Measurements from ENCODE around the gene SLC6A19. TPM values are rescaled to one million over a fixed set of nuclear protein-coding genes. Genes with fewer than 3 reads are reported as not detected.

Gene SLC6A19
- total RNA-seq, result not detected

- intact Hi-C loops (cut with DNase I), result no loop called here
- Histone ChIP-seq H3K36me3 (no peaks in the 10 kb centered on the region), H3K27me3 (no peaks in the 10 kb centered on the region), H3K27ac (no peak within 1 kb of the TSS), H3K4me3 (no peak within 1 kb of the TSS), H3K4me1 (no peaks in the 10 kb centered on the region), H3K9me3 (no peaks in the 10 kb centered on the region)
- no peak for DNase-seq (ENCODE audit: extremely low spot score in 2 of 2)
- TF ChIP-seq CTCF (IDR thresholded peaks at IDR 0.05), result no peak
- TF ChIP-seq POLR2AphosphoS5 (IDR thresholded peaks at IDR 0.05; ENCODE audit: insufficient read depth in 1 of 2, low read depth in 1 of 2), result no peak
- no peak for TF ChIP-seq POLR2A (IDR thresholded peaks at IDR 0.05)
Observed at GRCh38 chr5:1201327-1202025, at the start of gene SLC6A19. SLC6A19 (plus strand) TSS chr5:1201595; CDS start chr5:1201651, 56 bp downstream.

DNA sequence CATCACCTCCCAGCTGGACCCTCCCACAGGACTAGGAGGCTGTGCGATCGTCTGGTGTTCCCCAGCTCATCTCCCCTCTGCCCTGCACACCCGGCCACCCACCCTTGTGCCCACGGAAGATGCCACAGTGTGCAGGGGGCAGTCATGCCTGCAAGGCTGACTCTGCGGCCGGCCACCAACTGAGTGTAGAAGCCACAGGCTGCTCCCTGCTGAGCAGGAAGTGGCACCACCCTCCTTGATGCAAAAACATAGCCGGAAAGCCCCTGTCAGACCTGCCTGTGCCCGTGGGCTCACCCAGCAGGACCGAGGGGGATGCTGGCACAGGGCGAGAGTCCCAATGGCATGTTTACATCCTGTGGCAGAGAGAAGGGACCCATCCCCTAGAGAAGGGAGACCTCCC is 49.2 kb upstream of the SLC6A19 start:
- TF ChIP-seq CTCF (IDR thresholded peaks at IDR 0.05) (no peak), POLR2AphosphoS5 (IDR thresholded peaks at IDR 0.05; ENCODE audit: insufficient read depth in 1 of 2, low read depth in 1 of 2) (no peak), POLR2A (IDR thresholded peaks at IDR 0.05) (no peak)
- intact Hi-C loops (cut with DNase I), result no loop called here
- Histone ChIP-seq H3K4me3 (no peak overlapping the region), H3K9me3 (no peaks in the 10 kb centered on the region), H3K27me3 (peaks cover 8% of the 10 kb centered on the region), H3K4me1 (peaks cover 7% of the 10 kb centered on the region), H3K36me3 (no peaks in the 10 kb centered on the region), H3K27ac (no peak overlapping the region)
- DNase-seq (ENCODE audit: extremely low spot score in 2 of 2), result no peak

DNA sequence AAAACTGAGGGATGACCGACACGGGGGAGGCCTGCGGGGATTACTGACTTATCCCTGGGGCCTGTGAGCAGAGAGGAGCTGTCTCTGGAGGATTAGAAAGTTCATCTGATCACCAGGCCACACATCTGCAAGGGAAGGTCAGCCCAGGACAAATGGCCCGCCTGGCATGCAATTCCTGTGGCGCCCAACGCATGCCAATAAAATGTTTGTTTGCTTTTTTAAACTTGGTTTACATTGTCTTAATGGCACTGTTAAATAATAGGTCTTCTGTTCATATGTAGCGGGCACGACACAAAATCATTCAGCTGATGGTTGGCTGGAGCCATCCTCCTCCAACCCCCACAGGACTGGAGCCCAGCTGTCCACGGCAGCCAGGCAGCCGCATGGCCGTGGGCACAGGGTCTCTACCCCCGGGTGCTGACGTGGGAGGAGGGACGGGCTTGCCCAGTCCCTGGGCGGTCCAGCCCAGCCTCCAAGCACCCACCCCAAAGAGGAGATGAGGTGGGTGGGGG is 48.6 kb upstream of the SLC6A19 start:
- intact Hi-C loops (cut with DNase I), result no loop called here

GRCh38 chr5:1153428-1153827 is 48.0 kb upstream of the SLC6A19 start:
- Histone ChIP-seq H3K9me3 (no peaks in the 10 kb centered on the region), H3K27me3 (peaks cover 8% of the 10 kb centered on the region), H3K4me3 (no peak overlapping the region), H3K27ac (no peak overlapping the region), H3K36me3 (no peaks in the 10 kb centered on the region), H3K4me1 (peaks cover 7% of the 10 kb centered on the region)
- TF ChIP-seq POLR2A (IDR thresholded peaks at IDR 0.05) (no peak), CTCF (IDR thresholded peaks at IDR 0.05) (no peak)
- no peak for DNase-seq (ENCODE audit: extremely low spot score in 2 of 2)
- intact Hi-C loops (cut with DNase I), result no loop called here

More for the DNA sequence above, 48.6 kb upstream of the SLC6A19 start:
- Histone ChIP-seq H3K27ac (no peak overlapping the region), H3K27me3 (peaks cover 8% of the 10 kb centered on the region), H3K4me3 (no peak overlapping the region), H3K4me1 (peaks cover 7% of the 10 kb centered on the region), H3K36me3 (no peaks in the 10 kb centered on the region), H3K9me3 (no peaks in the 10 kb centered on the region)
- DNase-seq (ENCODE audit: extremely low spot score in 2 of 2), result no peak
- TF ChIP-seq CTCF (IDR thresholded peaks at IDR 0.05) (no peak), POLR2AphosphoS5 (IDR thresholded peaks at IDR 0.05; ENCODE audit: insufficient read depth in 1 of 2, low read depth in 1 of 2) (no peak), POLR2A (IDR thresholded peaks at IDR 0.05) (no peak)
